ENCODE results near the gene TEKT3.
A peak's percentile ranks its signal among the peaks of the same experiment; 100 is the strongest.

GRCh38 chr17:15257258-15257788 lies 84.1 kb downstream of the TEKT3 start:
- TF ChIP-seq CTCF (IDR thresholded peaks at IDR 0.05) (peak; percentile 66 to 87 (median 74)), POLR2A (IDR thresholded peaks at IDR 0.05) (no peak)

All from esophagus squamous epithelium (tissue), 4 donors.